Tibial artery (tissue), 4 donors: ENCODE data around the gene BAMBI.

Experiments
- DNase-seq, 2 donors: peaks; one replicate each; pipeline ENCODE4 v3.0.0-alpha.2; 2019
- H3K27ac ChIP-seq, 2 donors: fragments of 200-600 bp; sonication (generic) in 1 of 2; 1 replicate in 1 of 2; 2 replicates in 1 of 2; pipeline ENCODE4 v1.5.1; 2018 to 2019; ENCODE audit warnings: mild to moderate bottlenecking in 1 of 2
- H3K27me3 ChIP-seq, 2 donors: fragments of 200-600 bp; sonication (generic) in 1 of 2; one replicate each; pipeline versions ENCODE4 v1.5.1 to v1.6.0; 2016 to 2019
- H3K36me3 ChIP-seq, 3 donors: fragments of 200-600 bp; sonication (generic) in 2 of 3; one replicate each; pipeline ENCODE4 v1.5.1; 2016 to 2019; ENCODE audit warnings: mild to moderate bottlenecking in 2 of 3
- H3K4me1 ChIP-seq, 4 donors: fragments of 200-600 bp; sonication (generic) in 2 of 4; 1 replicate in 3 of 4; 2 replicates in 1 of 4; pipeline ENCODE4 v1.5.1; 2016 to 2019
- H3K4me3 ChIP-seq, 2 donors: fragments of 200-600 bp; sonication (generic) in 1 of 2; 1 replicate in 1 of 2; 2 replicates in 1 of 2; pipeline ENCODE4 v1.5.1; 2018 to 2019; ENCODE audit warnings: mild to moderate bottlenecking in 2 of 2
- H3K9me3 ChIP-seq, 3 donors: fragments of 200-600 bp; sonication (generic) in 1 of 3; one replicate each; pipeline ENCODE4 v1.5.1; 2016 to 2019
- CTCF ChIP-seq, 2 experiments: fragments of 200-600 bp in 1 of 2; fragments of 450-650 bp in 1 of 2; IDR thresholded peaks; one replicate each; pipeline ENCODE4 v1.5.1; 2017 to 2019; ENCODE audit warnings: antibody characterized with exemption in 2 of 2, mild to moderate bottlenecking in 1 of 2, moderate library complexity in 1 of 2
- intact Hi-C: fragments of 100-400 bp; cut with DNase I; formaldehyde crosslinking; loops from one replicate; pipeline ENCODE4 v1.15.0; 2023; ENCODE audit warnings: low total_unique reads

The BAMBI gene

DNA sequence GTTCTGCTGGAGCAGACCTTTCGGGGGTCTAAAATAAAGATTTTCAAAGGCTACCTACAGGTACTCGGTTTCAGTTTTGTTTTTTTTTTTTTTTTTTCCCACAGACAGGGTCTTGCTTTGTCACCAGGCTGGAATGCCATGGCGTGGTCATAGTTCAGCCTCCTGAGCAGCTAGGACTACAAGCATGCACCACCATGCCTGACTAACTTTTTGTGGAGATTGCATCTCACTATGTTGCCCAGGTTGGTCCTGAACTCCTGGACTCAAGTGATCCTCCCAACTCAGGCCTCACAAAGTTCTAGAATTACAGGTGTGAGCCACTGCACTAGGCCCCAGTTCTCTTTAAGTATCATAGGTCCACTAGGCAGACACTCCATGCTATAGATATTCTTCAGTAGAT lies 34.5 kb downstream of the BAMBI start:
- intact Hi-C loops, result no loop called here
- Histone ChIP-seq H3K27ac (no peak overlapping the region), H3K4me1 (peaks cover 0 to 26% (median 3%) of the 10 kb centered on the region in 4 donors), H3K36me3 (no peaks in the 10 kb centered on the region), H3K27me3 (no peaks in the 10 kb centered on the region), H3K9me3 (no peaks in the 10 kb centered on the region), H3K4me3 (no peak overlapping the region)
- DNase-seq, result no peak
- TF ChIP-seq CTCF (IDR thresholded peaks at IDR 0.05), result no peak

DNA sequence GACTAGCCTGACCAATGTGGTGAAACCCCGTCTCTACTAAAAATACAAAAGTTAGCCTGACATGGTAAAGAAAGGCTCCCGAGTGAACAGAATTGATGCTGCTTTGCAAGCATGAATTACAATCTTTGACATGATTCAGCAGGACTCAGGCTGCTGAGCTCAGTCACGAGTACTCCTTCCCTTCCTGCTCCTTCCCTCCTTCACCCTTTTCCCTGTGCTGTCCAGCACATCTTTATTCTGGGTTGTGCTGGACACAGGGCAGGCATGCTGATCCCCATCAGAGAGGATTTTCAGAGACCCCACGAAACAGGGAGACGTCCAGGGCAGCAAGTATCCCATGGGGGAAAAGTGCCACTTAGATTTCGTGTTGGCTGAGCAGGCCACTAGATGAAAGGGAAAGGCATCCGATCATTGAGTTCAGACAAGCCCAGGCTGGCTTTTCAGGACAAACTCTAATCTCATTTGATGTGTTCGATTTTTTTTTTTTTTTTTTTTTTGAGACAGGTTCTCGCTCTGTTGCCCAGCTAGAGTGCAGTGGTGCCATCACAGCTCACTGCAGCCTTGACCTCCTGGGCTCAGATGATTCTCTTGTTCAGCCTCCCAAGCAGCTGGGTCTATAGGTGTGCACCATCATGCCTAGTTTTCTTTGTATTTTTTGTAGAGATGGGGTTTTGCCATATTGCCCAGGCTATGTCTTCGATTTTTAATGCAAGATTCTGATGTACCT lies 36.5 kb downstream of the BAMBI start:
- Histone ChIP-seq H3K4me3 (no peak overlapping the region), H3K27ac (no peak overlapping the region), H3K27me3 (no peaks in the 10 kb centered on the region), H3K36me3 (no peaks in the 10 kb centered on the region), H3K4me1 (peaks cover 0 to 26% (median 3%) of the 10 kb centered on the region in 4 donors), H3K9me3 (no peaks in the 10 kb centered on the region)
- no peak for TF ChIP-seq CTCF (IDR thresholded peaks at IDR 0.05)
- DNase-seq, result no peak
- intact Hi-C loops, result no loop called here

- Histone ChIP-seq H3K27me3 (no peaks in the 10 kb centered on the region), H3K4me1 (peaks cover 0 to 23% (median 3%) of the 10 kb centered on the region in 4 donors), H3K27ac (peak overlapping the region in 1 of 2 donors; percentile 38), H3K4me3 (peak overlapping the region; percentile 12 to 22), H3K9me3 (no peaks in the 10 kb centered on the region), H3K36me3 (no peaks in the 10 kb centered on the region)
- no peak for DNase-seq
- intact Hi-C loops, result no loop called here
- TF ChIP-seq CTCF (IDR thresholded peaks at IDR 0.05), result no peak
Observed at GRCh38 chr10:28714401-28715053, 37.2 kb downstream of the BAMBI start.

GRCh38 chr10:28715246-28715645 lies 37.9 kb downstream of the BAMBI start:
- Histone ChIP-seq H3K27me3 (no peaks in the 10 kb centered on the region), H3K36me3 (no peaks in the 10 kb centered on the region), H3K27ac (peak overlapping the region in 1 of 2 donors; percentile 38), H3K9me3 (no peaks in the 10 kb centered on the region), H3K4me1 (peaks cover 0 to 30% (median 3%) of the 10 kb centered on the region in 4 donors), H3K4me3 (no peak overlapping the region)
- no peak for DNase-seq
- no peak for TF ChIP-seq CTCF (IDR thresholded peaks at IDR 0.05)
- intact Hi-C loops, result no loop called here

DNA sequence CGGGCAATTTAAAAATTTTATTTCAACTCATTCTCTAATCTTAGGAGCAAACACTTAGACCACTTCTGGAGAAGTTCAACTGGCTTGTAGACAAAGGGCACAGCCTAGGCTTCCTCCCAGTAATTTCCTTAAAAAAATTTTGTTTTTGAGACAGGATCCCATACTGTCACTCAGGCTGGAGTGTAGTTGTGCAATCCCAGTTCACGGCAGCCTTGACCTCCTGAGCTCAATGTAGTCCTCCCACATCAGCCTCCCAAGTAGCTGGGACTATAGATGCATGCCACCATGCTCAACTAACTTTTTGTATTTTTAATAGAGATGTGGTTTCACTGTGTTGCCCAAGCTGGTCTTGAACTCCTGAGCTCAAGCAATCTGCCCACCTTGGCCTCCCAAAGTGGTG lies 38.4 kb downstream of the BAMBI start:
- DNase-seq, result no peak
- intact Hi-C loops, result no loop called here
- H3K4me3 ChIP-seq, result no peak overlapping the region
- H3K9me3 ChIP-seq, result no peaks in the 10 kb centered on the region
- H3K27me3 ChIP-seq, result no peaks in the 10 kb centered on the region
- H3K36me3 ChIP-seq, result no peaks in the 10 kb centered on the region
- H3K4me1 ChIP-seq, result peaks cover 0 to 31% (median 3%) of the 10 kb centered on the region in 4 donors
- no peak overlapping the region for H3K27ac ChIP-seq
- TF ChIP-seq CTCF (IDR thresholded peaks at IDR 0.05), result no peak
